Myocyte (in vitro differentiated cells): ENCODE results near the gene DDX23. TPM values are rescaled to one million over a fixed set of nuclear protein-coding genes. Genes with fewer than 3 reads are reported as not detected.

Source experiments
- total RNA-seq: library from RNA; depleted of rRNA; stranded (reverse); fragments of >200 nt; gene quantifications from 2 replicates; pipeline ENCODE4 v1.2.3, GENCODE V29; 2014

Gene DDX23
- total RNA-seq, 1 donor from 2014 or later: 61.2 TPM

Other genes starting within 250 kb of the DDX23 start
- 25.4 and 54.8 TPM in 2 replicates for gene KANSL2, start 169.9 kb downstream of the DDX23 start, total RNA-seq
- 35.1 and 37.5 TPM in 2 replicates for gene CCNT1, start 135.5 kb downstream of the DDX23 start, total RNA-seq
- 32.9 and 44.2 TPM in 2 replicates for gene ADCY6, start 63.1 kb downstream of the DDX23 start, total RNA-seq
- gene CACNB3, start 33.7 kb downstream of the DDX23 start, total RNA-seq: 8.5 and 9.0 TPM in 2 replicates
- not detected in 2 replicates for gene RND1, start 13.7 kb upstream of the DDX23 start, total RNA-seq
- 4.3 and 8.0 TPM in 2 replicates for gene FKBP11, start 73.3 kb upstream of the DDX23 start, total RNA-seq
- gene ARF3, start 105.3 kb upstream of the DDX23 start, total RNA-seq: 47.6 and 54.1 TPM in 2 replicates
- gene WNT10B, start 119.6 kb upstream of the DDX23 start, total RNA-seq: 0.83 and 1.4 TPM in 2 replicates
- not detected in 2 replicates for gene WNT1, start 126.2 kb upstream of the DDX23 start, total RNA-seq
- 3.4 and 12.3 TPM in 2 replicates for gene DDN, start 147.2 kb upstream of the DDX23 start, total RNA-seq
- 67.0 and 76.0 TPM in 2 replicates for gene PRKAG1, start 166.6 kb upstream of the DDX23 start, total RNA-seq
- gene KMT2D, start 208.6 kb upstream of the DDX23 start, total RNA-seq: 26.6 and 32.2 TPM in 2 replicates
- 1.2 TPM in 1 of 2 replicates, not detected in the other for gene RHEBL1, start 217.8 kb upstream of the DDX23 start, total RNA-seq
- 0.21 and 0.27 TPM in 2 replicates for gene DHH, start 242.6 kb upstream of the DDX23 start, total RNA-seq